ENCODE measurements around the gene SPP1.

DNA sequence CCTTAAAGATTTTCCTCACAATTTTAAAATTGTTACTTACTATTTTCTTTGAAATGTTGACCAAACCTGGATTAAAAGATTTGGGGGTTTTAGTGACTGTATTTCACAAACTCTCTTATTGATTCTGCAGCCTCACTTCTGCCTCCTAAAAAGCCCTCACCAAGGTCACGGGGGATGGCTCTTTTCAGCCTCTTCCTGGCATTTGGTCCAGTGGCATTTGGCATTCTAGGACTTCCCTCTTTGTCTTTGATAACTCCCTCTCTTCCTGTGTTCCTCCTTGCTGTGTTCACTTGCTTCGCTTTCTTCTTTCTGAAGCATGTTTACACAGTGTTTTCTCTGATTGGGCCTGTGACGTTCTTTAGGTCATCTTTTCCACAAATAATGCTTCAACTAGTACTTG lies 53.4 kb downstream of the SPP1 start:
- TF ChIP-seq POLR2A (IDR thresholded peaks at IDR 0.05) (no peak), CTCF (IDR thresholded peaks at IDR 0.05) (no peak), POLR2AphosphoS5 (IDR thresholded peaks at IDR 0.05) (no peak)
